NCI-H1417 (cell line): ENCODE measurements around the gene RARB.

Experiments used
- DNase-seq, 3 experiments: peaks; one replicate each; lab custom pipeline; 2025; lab: John Stamatoyannopoulos, UW

RARB gene

GRCh38 chr3:25423780-25424588 is 4.1 kb upstream of the RARB start:
- DNase-seq: peak in 1 of 3 experiments; percentile 38

DNA sequence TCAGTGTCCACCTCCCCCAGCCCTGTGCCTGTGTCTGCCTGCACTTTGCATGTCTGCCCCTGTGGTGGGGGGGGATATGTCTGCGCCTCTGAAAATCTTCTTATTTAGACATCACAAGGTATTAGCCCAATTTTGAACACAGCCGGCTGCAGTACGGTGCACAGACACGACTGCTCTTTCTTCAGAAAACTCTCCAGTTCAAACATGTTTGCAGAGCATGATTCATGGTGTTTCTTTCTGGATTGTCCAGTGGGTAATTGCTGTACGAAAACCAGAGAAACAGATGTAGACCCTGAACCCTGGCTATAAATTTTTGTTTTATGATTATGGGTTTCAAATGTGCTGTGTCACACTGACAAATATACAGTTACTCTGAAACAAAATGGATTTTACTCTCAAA is 3.4 kb upstream of the RARB start:
- DNase-seq: peak in 2 of 3 experiments; percentile 7 to 46

- DNase-seq: no peak
These were observed 1.7 kb upstream of the RARB start for GRCh38 chr3:25426408-25426807.

DNA sequence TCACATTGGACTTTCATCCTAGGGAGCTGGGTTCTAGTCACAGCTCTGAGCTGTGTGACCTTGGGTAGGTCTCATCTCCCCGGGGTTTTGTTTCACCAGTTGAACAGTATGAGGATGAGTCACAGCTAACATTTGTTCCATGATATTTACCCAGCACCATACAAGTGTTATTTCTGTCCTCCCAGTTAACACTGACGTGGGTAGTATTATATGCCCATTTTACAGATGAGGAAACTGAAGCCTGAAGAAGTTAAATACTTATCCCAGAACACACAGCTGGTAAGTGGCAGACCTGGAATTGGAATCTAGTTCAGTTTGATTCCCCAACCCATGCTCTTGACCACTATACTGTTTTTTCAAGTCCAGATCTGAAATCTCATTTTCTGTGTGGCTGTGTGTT is 908 bp upstream of the RARB start:
- no peak for DNase-seq

GRCh38 chr3:25427563-25427941 is 511 bp upstream of the RARB start:
- peak in 1 of 3 experiments; percentile 14 for DNase-seq

- DNase-seq: no peak
These were observed 799 bp downstream of the RARB start for GRCh38 chr3:25428789-25429335.

DNA sequence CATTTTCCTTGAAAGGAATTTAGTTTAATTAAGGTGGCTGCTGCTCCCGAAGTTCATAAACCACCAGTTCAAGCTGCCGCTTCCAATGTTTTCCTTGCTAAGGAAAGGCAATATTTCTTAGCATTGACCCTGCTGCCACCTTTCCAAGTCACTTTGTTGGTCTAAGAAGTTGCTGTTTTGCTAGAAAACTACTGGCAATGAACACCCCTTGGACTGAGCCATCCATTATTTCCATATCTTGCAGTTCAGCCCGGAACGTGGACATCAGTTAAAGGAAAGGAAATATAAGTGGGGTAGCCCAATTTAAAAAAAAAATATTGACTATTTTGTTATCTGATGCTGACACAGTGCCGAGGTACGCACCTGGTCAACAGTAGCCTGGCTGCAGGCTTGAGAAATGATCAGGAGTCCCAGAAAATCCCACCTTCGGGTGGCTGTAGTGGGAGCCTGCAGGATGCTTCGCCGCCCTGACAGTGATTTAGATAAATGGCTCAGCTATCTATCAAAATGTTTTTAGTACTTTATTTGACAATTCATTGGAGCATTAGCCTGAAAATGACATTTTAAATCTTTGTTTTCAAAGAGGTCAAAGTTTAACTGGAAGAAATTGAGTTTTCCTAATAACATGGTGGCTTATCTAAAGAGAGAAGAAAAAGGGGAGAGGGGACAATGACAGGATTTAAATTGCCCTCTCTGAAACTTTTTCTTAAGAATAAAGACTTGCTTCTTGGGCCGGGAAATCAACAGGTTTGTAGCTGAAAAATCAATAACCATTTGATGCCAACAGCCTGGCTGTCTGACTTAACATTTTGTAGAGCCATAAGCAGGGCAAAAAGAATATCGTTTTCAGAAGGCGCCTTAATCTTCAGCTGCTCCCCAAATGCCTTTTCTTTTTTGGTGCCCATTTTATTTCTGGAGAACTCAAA is 1.6 kb downstream of the RARB start:
- no peak for DNase-seq

DNA sequence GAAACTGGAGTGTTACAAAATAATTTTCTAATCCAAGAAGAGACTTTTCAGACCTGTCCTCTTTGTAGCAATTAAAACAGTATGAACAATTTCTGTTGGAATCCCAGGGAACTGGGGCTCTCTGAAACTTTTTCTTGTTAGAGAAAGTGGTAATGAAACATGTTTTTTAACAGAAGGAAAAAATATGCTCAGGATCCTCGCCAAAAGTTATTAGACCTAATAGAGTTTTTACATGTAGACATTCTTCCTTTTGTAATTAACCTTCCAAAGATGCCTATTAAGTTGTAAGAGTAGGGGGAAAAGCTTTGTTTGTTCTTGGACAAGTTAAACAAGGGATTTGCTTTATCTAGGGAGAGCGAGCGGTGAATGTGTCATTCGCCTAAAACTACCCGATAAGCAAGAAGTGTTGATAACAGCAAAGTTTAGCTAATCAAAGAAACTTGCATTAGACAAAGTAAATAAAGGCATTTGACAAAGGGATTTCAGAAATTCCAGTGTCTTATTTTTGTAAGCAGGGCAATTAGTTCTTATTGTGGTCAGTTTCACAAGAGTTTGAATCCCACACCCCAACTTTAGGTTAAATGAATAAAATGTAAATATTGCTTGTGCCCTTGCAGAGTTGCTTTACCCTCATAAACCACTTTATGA is 2.3 kb downstream of the RARB start:
- no peak for DNase-seq

GRCh38 chr3:25430935-25431770 is 3.1 kb downstream of the RARB start:
- no peak for DNase-seq

GRCh38 chr3:25432176-25432720 is 4.2 kb downstream of the RARB start:
- DNase-seq: no peak

DNA sequence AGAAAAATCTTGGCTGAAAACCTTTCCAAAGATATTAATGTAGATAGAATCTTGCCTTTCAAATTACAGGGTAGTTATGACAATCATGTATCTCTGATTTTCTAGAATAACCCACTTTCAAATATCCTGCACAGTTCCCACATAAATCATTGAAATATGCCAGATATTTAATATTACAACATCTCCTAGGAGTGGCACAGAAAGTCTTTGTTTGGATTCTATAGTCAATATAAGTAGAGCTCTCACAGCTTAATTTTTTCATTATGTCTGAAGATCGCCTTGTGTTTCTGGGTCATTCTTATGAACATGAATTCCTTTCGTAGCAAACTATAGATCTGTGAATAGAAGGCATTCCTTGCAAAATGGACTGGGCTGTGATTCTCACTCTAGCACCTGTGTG is 5.0 kb downstream of the RARB start:
- DNase-seq: no peak

- no peak for DNase-seq
These were observed 5.8 kb downstream of the RARB start for GRCh38 chr3:25433868-25434267.

DNA sequence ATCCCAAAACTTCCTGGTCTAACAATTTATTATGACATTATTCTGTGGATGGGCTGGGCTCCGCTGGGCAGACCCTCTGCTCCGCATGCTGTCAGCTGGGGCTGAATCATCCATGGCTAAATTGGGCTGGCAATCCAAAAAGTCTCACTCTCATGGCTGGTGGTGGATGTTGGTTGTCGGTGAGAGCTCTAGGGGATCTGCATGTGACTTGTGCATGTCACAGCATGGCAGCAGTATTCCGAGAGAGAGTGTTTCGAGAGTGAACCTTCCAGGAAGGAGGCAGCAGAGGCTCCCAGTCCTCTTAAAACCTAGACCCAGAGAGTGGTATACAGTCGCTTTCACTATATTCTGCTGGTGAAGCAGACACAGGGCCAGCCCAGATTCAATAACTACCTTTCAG is 9.9 kb downstream of the RARB start:
- no peak for DNase-seq

GRCh38 chr3:25438791-25439555 is 10.9 kb downstream of the RARB start:
- no peak for DNase-seq

GRCh38 chr3:25441234-25441856 is 13.3 kb downstream of the RARB start:
- DNase-seq: no peak

GRCh38 chr3:25442486-25442885 is 14.4 kb downstream of the RARB start:
- peak in 2 of 3 experiments; percentile 34 to 79 for DNase-seq

DNA sequence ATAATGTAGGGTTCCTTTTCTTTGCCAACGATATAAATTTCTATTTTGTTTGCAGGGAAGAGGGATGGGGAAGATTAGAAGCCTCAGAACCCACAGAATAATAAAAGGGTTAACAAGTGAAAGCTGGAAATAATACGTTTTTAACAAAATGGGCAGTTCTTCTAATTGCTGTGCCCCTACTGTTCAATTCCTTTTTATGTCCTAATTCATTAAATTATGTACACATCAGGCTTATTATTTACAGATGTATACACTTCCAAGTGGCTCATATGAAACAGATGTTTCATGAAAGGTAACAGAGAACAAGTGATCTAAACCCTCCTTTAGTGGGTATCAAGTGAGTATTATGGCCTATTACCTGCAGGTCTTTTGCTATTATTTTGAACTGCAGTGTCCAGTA is 16.2 kb downstream of the RARB start:
- DNase-seq: no peak

- no peak for DNase-seq
These were observed 17.7 kb downstream of the RARB start for GRCh38 chr3:25445731-25446130.

GRCh38 chr3:25447285-25447684 is 19.2 kb downstream of the RARB start:
- DNase-seq: no peak

DNA sequence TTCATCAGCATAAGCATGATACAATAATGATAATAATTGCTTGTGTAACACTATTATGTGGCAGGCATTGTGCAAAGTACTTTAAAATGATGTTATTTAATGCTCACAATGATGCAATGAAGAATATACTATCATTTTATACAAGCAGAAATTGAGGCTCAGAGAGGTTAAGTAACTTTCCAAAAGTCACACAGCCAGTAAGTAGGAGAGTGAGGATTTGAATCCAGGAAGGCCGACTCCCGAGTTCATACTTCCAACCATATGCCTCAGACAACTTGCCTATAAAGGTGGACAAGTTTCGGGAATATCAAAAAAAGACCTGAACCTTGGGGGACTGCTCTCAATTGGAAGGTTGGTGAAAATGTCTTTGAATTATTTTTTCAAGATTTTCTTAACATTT is 19.9 kb downstream of the RARB start:
- no peak for DNase-seq
